A549 (cell line): ENCODE data around the gene KCNH8. TPM values are rescaled to one million over a fixed set of nuclear protein-coding genes. Genes with fewer than 3 reads are reported as not detected.

Experiments
- ATAC-seq, 2 experiments: fragments of 200-7000 bp in 1 of 2; fragments of >200 bp in 1 of 2; cut with Nextera tagmentation in 1 of 2; cut with Tn5 transposase in 1 of 2; 3 replicates each; pipeline versions ENCODE4 v1.8.0 to v1.9.1; 2018 to 2020; ENCODE audit warnings: mild to moderate bottlenecking in 1 of 2, moderate library complexity in 1 of 2
- CTCF ChIA-PET: fragments of 300-600 bp; sonication (Branson Sonifier 250); formaldehyde crosslinking; extraction: SDS; loops from one replicate; lab custom pipeline; 2021; ENCODE audit warnings: antibody characterized with exemption, inconsistent platforms; lab: Yijun Ruan, JAX
- POLR2A ChIA-PET: fragments of 350-600 bp; formaldehyde crosslinking; extraction: SDS; loops from one replicate; lab custom pipeline; 2021; ENCODE audit warnings: antibody characterized with exemption, inconsistent platforms; lab: Yijun Ruan, JAX
- DNase-seq, 2 experiments: peaks; one replicate each; pipeline versions ENCODE4 v3.0.0 to v3.0.0-alpha.2; 2011 to 2016; ENCODE audit warnings: low read depth in 1 of 2, low spot score in 1 of 2
- FAIRE-seq: peaks from 2 replicates; lab custom pipeline; 2011; peaks lifted over from hg19 to GRCh38; lab: Jason Lieb, UNC
- H3K27ac ChIP-seq, 2 experiments: fragments of >200 bp; sonication (Bioruptor Twin); formaldehyde crosslinking; 3 replicates each; pipeline ENCODE4 v1.5.1; 2016 to 2017
- H3K4me1 ChIP-seq: fragments of >200 bp; sonication (Bioruptor Twin); formaldehyde crosslinking; 3 replicates; pipeline ENCODE4 v1.6.1; 2016
- H3K4me2 ChIP-seq: fragments of >200 bp; sonication (Bioruptor Twin); formaldehyde crosslinking; 3 replicates; pipeline ENCODE4 v1.6.1; 2016
- H3K4me3 ChIP-seq: fragments of >200 bp; sonication (Bioruptor Twin); formaldehyde crosslinking; 3 replicates; pipeline ENCODE4 v1.5.1; 2016
- H3K9me3 ChIP-seq: fragments of >200 bp; sonication (Bioruptor Twin); formaldehyde crosslinking; 3 replicates; pipeline ENCODE4 v1.6.1; 2016
- ATOH8 ChIP-seq: fragments of 250-450 bp; sonication (Bioruptor Pico); IDR thresholded peaks from 2 replicates; pipeline ENCODE4 v1.5.0; 2020; ENCODE audit warnings: low read depth, mild to moderate bottlenecking, moderate library complexity
- BHLHE40 ChIP-seq: IDR thresholded peaks from 2 replicates; pipeline ENCODE4 v1.6.1; 2012; ENCODE audit warnings: low read depth, low read length, inconsistent platforms
- CHD2 ChIP-seq: fragments of 150-350 bp; IDR thresholded peaks from 2 replicates; pipeline ENCODE4 v1.6.1; 2014; ENCODE audit warnings: low read length; ENCODE audit not compliant: partially characterized antibody
- E2F6 ChIP-seq: IDR thresholded peaks from 2 replicates; pipeline ENCODE4 v1.6.1; 2012; ENCODE audit warnings: low read depth, borderline replicate concordance
- EHMT2 ChIP-seq: fragments of 200-600 bp; sonication (generic); IDR thresholded peaks from 2 replicates; pipeline ENCODE4 v1.6.1; 2016; ENCODE audit warnings: antibody characterized with exemption, low read depth, mild to moderate bottlenecking, moderate library complexity
- FOSL2 ChIP-seq, 2 experiments: fragments of 450-650 bp in 1 of 2; fragments of >200 bp in 1 of 2; sonication (Bioruptor Twin) in 1 of 2; formaldehyde crosslinking; IDR thresholded peaks; 2 replicates each; pipeline versions ENCODE4 v1.5.0 to v1.6.1; 2016 to 2020; ENCODE audit warnings: mild to moderate bottlenecking in 1 of 2, moderate library complexity in 1 of 2
- FOXS1 ChIP-seq: fragments of 250-450 bp; sonication (Bioruptor Pico); IDR thresholded peaks from 2 replicates; pipeline ENCODE4 v1.5.0; 2020; ENCODE audit warnings: mild to moderate bottlenecking, moderate library complexity
- HDAC2 ChIP-seq: fragments of 200-600 bp; sonication (generic); IDR thresholded peaks from 2 replicates; pipeline ENCODE4 v1.6.1; 2016
- HES2 ChIP-seq: fragments of >200 bp; sonication (Bioruptor Twin); formaldehyde crosslinking; IDR thresholded peaks from 2 replicates; pipeline ENCODE4 v1.6.1; 2016
- HOXA7 ChIP-seq: fragments of 250-450 bp; sonication (Bioruptor Pico); IDR thresholded peaks from 2 replicates; pipeline ENCODE4 v1.5.0; 2020; ENCODE audit warnings: mild to moderate bottlenecking, moderate library complexity
- NFE2L2 ChIP-seq: fragments of 150-350 bp; conservative IDR thresholded peaks from 2 replicates; pipeline ENCODE4 v1.6.1; 2014; ENCODE audit warnings: low read length
- PBX3 ChIP-seq: IDR thresholded peaks from 2 replicates; pipeline ENCODE4 v1.6.1; 2012
- POLR2AphosphoS2 ChIP-seq: conservative IDR thresholded peaks from 2 replicates; pipeline ENCODE4 v1.6.1; 2012; ENCODE audit warnings: low read length, improper control_type of control experiment, inconsistent platforms
- RAD21 ChIP-seq, 2 experiments: fragments of >200 bp in 1 of 2; sonication (Bioruptor Twin) in 1 of 2; formaldehyde crosslinking in 1 of 2; IDR thresholded peaks in 1 of 2; conservative IDR thresholded peaks in 1 of 2; 2 replicates in 1 of 2; 3 replicates in 1 of 2; pipeline ENCODE4 v1.6.1; 2012 to 2018; ENCODE audit warnings: inconsistent platforms in 1 of 2
- RARB ChIP-seq: fragments of 250-450 bp; sonication (Bioruptor Pico); IDR thresholded peaks from 2 replicates; pipeline ENCODE4 v1.8.0; 2021; ENCODE audit warnings: mild to moderate bottlenecking, moderate library complexity
- RFX5 ChIP-seq: fragments of 450-650 bp; IDR thresholded peaks from 2 replicates; pipeline ENCODE4 v1.7.1; 2014; ENCODE audit warnings: antibody characterized with exemption, mild to moderate bottlenecking, moderate library complexity
- TP53 ChIP-seq: fragments of 250-450 bp; sonication (Bioruptor Pico); IDR thresholded peaks from 2 replicates; pipeline ENCODE4 v1.5.0; 2021; ENCODE audit warnings: mild to moderate bottlenecking, moderate library complexity
- ZC3H11A ChIP-seq: fragments of 450-650 bp; IDR thresholded peaks from 2 replicates; pipeline ENCODE4 v1.6.1; 2014; ENCODE audit warnings: antibody characterized with exemption, mild to moderate bottlenecking
- ZFP36 ChIP-seq: fragments of 450-650 bp; IDR thresholded peaks from 2 replicates; pipeline ENCODE4 v1.6.1; 2014; ENCODE audit warnings: borderline replicate concordance; ENCODE audit not compliant: partially characterized antibody
- ZSCAN20 ChIP-seq: fragments of 250-450 bp; sonication (Bioruptor Pico); IDR thresholded peaks from 2 replicates; pipeline ENCODE4 v1.8.0; 2022; ENCODE audit warnings: mild to moderate bottlenecking, moderate library complexity
- WGBS: methylation state at CpG from one replicate; pipeline ENCODE4 v1.1.6; 2017; ENCODE audit errors: missing lambda C conversion rate; 5-methylcytosine and 5-hydroxymethylcytosine counted together
- polyA plus RNA-seq, 4 experiments: library from polyadenylated mRNA; depleted of rRNA in 3 of 4; stranded (reverse); fragments of >200 nt; fragmentation: RNase III in 1 of 4; extraction: RNeasy Plus Mini Kit Qiagen cat#74134 plus additional on column Dnase treatment in 1 of 4; gene quantifications; 2 replicates in 3 of 4; 3 replicates in 1 of 4; pipeline ENCODE4 v1.2.3, GENCODE V29; 2011 to 2017

KCNH8 gene
- polyA plus RNA-seq, 2 of the 4 experiments (the other 2 are of a cell fraction): 0.03 TPM; not detected in 1

DNA sequence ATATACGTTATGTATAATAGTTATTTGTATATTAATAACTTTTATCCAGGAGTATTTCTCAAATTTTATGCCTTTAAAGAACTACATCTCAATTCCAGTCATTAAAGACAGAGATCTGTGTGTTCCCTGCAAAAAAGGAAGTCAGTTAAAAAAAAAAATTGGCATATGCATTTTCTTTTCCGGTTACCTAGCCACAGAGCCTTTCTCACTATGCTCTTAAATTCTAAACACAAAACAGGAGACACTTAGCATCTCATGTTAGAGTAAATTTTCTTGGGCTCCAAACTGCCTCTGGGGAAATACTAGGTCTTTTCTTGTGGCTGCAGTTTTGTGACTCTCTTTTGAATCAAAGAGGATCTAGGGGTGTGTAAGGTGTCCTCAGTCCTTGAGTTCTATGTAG is 105.9 kb downstream of the KCNH8 start:
- no peaks in the 10 kb centered on the region for H3K4me1 ChIP-seq
- under 1% methylated on average over 2 of the region's 2 CpGs for WGBS
- TF ChIP-seq RARB (CRISPR knock-in tag) (no peak), FOSL2 (IDR thresholded peaks at IDR 0.05) (no peak), FOSL2 (CRISPR knock-in tag; IDR thresholded peaks at IDR 0.05) (no peak), BHLHE40 (no peak), HES2 (no peak), ZC3H11A (no peak), NFE2L2 (no peak), HDAC2 (no peak), EHMT2 (no peak)
- FAIRE-seq (no peak), ATAC-seq (no peak), DNase-seq (no peak)
- ChIA-PET POLR2A (no interaction called here), CTCF (no interaction called here)
- H3K27ac ChIP-seq: no peak overlapping the region
- H3K4me3 ChIP-seq: no peak overlapping the region
- no peak overlapping the region for H3K4me2 ChIP-seq
- H3K9me3 ChIP-seq: no peaks in the 10 kb centered on the region

- Histone ChIP-seq H3K4me3 (no peak overlapping the region), H3K4me2 (no peak overlapping the region), H3K4me1 (no peaks in the 10 kb centered on the region), H3K9me3 (no peaks in the 10 kb centered on the region)
- ChIA-PET POLR2A (no interaction called here), CTCF (no interaction called here)
- 8% methylated on average over 5 of the region's 5 CpGs for WGBS
- ATAC-seq (no peak), FAIRE-seq (no peak)
- TF ChIP-seq TP53 (CRISPR knock-in tag) (no peak), ATOH8 (CRISPR knock-in tag) (no peak), PBX3 (no peak)
- TF ChIP-seq, all 56 proteins: peak for 0
- no peak overlapping the region for H3K27ac ChIP-seq
- no peak for DNase-seq
These were observed 106.6 kb downstream of the KCNH8 start for GRCh38 chr3:19254784-19255338.

DNA sequence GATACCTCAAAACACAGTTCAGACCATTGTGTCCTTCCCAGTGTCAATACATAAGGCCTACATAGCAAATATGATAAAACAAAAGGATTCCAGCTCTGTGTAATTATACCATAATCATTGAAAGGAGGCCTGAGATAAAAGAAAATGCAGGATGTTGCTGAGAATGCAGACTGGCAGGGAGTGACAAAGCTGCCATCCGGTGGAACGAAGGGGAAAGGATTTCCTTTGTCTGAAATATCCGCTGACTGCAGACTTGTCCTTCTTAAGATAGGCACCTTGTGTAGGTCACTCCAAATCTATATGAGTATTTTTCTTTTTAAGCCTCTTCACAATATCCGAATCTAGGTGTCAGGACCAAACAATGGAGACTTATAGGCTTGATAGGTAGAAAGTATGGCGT is 108.0 kb downstream of the KCNH8 start:
- TF ChIP-seq FOXS1 (CRISPR knock-in tag): no peak
- no peak for TF ChIP-seq ZFP36
- TF ChIP-seq E2F6: no peak
- TF ChIP-seq RAD21 (conservative IDR thresholded peaks at IDR 0.05 in 1 of 2, IDR thresholded peaks at IDR 0.05 in 1 of 2): no peak
- TF ChIP-seq HOXA7 (CRISPR knock-in tag): no peak
- TF ChIP-seq POLR2AphosphoS2: no peak
- Histone ChIP-seq H3K4me3 (no peak overlapping the region), H3K4me2 (no peak overlapping the region), H3K4me1 (no peaks in the 10 kb centered on the region), H3K27ac (no peak overlapping the region), H3K9me3 (no peaks in the 10 kb centered on the region)
- POLR2A ChIA-PET: no interaction called here
- no peak for DNase-seq
- whole genome bisulfite sequencing: 5% methylated on average over 5 of the region's 5 CpGs
- no peak for ATAC-seq
- CTCF ChIA-PET: no interaction called here
- FAIRE-seq: no peak

DNA sequence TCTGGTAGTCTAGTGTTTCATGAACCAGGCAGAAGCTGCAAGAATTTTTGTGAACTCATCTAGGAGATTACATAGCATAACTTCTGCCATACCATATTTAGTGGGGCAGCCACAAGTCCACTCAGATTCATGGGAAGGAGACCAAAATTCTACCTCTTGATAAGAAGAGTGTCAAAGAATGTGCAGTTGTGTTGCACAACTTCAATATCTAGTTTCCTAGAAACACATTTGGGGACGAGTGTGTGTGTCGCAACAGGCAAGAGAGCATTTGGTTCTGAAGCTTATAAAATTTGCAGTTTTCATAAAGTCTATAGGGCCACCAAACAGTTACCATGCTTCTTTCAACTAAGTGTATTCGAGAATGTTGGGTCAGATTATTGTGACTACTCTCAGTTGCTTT is 115.3 kb downstream of the KCNH8 start:
- no peak overlapping the region for H3K4me3 ChIP-seq
- H3K9me3 ChIP-seq: no peaks in the 10 kb centered on the region
- H3K4me1 ChIP-seq: no peaks in the 10 kb centered on the region
- no peak for ATAC-seq
- CTCF ChIA-PET: no interaction called here
- TF ChIP-seq ZSCAN20 (no peak), RAD21 (conservative IDR thresholded peaks at IDR 0.05 in 1 of 2, IDR thresholded peaks at IDR 0.05 in 1 of 2) (no peak), CHD2 (no peak), EHMT2 (no peak), RFX5 (no peak), RARB (CRISPR knock-in tag) (no peak), POLR2AphosphoS2 (no peak), TP53 (CRISPR knock-in tag) (no peak)
- 8% methylated on average over 3 of the region's 3 CpGs for WGBS
- DNase-seq: no peak
- POLR2A ChIA-PET: no interaction called here
- H3K27ac ChIP-seq: no peak overlapping the region
- no peak for FAIRE-seq
- no peak overlapping the region for H3K4me2 ChIP-seq
